ENCODE measurements around the gene FBXL14.

FBXL14 gene

DNA sequence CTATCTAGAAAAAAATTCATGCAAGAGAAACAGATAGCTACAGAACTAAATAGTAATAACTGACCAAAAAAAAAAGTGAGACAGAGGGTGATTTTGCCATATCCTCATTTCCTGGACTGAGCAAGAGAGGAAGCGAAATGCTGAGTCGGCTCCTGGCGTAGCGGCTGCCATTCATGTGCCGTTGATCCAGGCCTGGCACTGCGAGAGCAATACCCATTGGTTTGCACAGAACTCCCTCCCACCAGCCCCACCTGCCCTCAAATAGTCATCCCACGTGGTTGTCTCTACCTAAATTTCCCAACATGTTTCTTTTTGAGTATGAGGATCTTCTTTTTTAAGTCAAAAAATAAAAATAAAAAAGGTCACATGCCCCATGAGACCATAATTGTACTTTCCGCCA is 25.2 kb upstream of the FBXL14 start:
- H3K27ac ChIP-seq = no peak overlapping the region
- no peak for TF ChIP-seq ZFX (IDR thresholded peaks at IDR 0.05; ENCODE audit: borderline replicate concordance)
- TF ChIP-seq, protein P1, sequence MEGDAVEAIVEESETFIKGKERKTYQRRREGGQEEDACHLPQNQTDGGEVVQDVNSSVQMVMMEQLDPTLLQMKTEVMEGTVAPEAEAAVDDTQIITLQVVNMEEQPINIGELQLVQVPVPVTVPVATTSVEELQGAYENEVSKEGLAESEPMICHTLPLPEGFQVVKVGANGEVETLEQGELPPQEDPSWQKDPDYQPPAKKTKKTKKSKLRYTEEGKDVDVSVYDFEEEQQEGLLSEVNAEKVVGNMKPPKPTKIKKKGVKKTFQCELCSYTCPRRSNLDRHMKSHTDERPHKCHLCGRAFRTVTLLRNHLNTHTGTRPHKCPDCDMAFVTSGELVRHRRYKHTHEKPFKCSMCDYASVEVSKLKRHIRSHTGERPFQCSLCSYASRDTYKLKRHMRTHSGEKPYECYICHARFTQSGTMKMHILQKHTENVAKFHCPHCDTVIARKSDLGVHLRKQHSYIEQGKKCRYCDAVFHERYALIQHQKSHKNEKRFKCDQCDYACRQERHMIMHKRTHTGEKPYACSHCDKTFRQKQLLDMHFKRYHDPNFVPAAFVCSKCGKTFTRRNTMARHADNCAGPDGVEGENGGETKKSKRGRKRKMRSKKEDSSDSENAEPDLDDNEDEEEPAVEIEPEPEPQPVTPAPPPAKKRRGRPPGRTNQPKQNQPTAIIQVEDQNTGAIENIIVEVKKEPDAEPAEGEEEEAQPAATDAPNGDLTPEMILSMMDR (IDR thresholded peaks at IDR 0.05) = no peak

DNA sequence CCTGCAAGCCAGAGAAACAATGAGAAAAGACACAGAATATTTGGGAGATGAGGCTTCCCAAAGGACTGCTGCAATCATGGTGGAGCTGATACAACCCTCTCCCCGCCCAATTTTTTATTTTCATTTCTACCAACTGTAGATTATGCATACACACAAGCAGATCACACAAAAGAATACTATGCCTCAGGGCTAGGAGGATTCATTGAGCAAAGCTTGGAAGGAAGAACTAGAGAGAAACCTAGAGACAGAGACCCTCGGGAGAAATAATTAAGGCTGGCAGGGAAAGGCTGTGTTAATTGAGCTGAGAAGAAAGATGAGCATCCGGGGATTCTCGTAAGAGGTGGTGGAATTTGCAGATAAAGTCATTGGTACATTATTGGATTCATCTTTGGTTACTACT is 24.8 kb upstream of the FBXL14 start:
- TF ChIP-seq ZFX (IDR thresholded peaks at IDR 0.05; ENCODE audit: borderline replicate concordance) = no peak
- TF ChIP-seq, protein P1 (IDR thresholded peaks at IDR 0.05) = no peak

DNA sequence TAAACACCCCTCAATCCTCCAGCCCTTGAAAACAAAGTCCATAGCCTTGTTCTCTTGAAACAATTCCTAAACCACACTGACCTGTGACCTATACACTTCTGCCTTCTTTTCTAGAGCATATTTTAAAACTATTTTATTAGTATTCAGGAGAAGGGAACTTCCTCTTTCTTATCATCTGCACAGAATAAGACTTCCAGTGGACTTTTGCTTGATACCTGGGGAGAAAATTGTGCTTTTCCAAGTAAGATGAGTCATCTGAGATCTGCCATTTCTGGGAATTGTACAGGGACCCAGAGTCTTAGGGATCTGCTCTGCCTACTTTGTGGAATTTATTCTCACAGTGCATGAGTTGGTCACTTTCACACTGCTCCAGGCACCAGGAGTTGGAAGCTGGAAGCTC is 24.1 kb upstream of the FBXL14 start:
- TF ChIP-seq, protein P1 (IDR thresholded peaks at IDR 0.05) = no peak
- TF ChIP-seq ZFX (IDR thresholded peaks at IDR 0.05; ENCODE audit: borderline replicate concordance) = no peak
- H3K27ac ChIP-seq = no peak overlapping the region

More for the DNA sequence above, 24.8 kb upstream of the FBXL14 start:
- no peak overlapping the region for H3K27ac ChIP-seq

DNA sequence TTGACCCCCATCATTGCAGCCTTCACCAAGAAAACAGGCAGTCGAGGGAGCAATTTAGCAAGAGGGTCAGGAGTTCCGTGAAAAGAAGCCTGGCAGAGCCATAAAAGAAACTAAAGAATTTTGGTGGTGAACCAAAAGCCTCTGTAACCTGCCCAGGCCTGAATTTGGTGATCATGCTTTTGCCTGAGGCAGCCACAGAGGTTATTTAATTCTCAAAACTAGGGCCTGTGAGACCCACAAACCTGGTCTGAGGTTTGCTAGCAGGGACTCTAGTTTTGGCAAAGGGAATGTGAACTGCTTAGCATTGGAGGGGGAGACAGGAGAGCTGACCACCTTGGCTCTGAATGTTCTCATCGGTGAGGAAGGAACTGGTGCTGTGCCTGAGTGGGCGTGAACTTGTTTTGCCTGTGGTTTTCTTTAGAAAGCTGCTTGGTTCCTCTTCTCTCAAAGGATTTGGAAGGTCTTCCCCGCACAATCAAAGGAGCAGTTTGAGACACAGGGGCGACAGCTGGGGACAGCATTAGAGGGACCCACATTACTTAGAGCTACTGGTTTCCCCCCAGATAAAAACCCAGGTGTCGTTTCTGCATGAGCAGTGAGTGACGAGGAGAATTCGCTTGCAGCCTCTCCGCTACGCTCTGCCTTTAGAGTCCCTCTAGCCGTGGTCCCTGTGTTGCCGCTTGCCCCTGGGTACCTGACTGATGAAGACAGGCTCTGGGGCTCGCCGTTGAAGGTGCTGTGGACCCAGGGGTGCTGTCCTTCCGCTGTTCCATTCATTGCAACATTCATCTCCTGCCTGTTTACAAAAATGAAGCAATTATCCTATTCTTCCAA is 22.1 kb upstream of the FBXL14 start:
- TF ChIP-seq ZFX (IDR thresholded peaks at IDR 0.05; ENCODE audit: borderline replicate concordance) = no peak
- TF ChIP-seq, protein P1 (IDR thresholded peaks at IDR 0.05) = no peak
- H3K27ac ChIP-seq = no peak overlapping the region

DNA sequence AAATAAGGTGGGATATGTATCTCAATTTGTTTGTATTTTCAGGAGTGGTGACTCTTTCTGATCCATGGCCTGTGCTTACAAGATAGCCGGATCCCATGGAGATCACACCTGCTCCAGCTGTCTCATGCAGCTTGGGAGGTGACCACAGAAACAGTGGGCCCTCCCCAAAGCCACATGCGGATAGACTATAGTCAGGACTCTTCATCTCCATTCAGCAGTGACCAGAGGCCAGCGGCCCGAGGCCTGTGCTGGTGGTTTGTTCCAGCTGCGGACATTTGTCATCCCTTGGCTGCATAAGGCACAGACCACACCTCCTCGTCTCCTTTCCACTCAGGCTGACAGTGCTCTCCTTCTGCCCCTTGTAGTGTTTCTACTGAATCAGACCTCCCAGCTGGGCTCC is 20.0 kb upstream of the FBXL14 start:
- TF ChIP-seq ZFX (IDR thresholded peaks at IDR 0.05; ENCODE audit: borderline replicate concordance) = no peak
- TF ChIP-seq, protein P1 (IDR thresholded peaks at IDR 0.05) = no peak

DNA sequence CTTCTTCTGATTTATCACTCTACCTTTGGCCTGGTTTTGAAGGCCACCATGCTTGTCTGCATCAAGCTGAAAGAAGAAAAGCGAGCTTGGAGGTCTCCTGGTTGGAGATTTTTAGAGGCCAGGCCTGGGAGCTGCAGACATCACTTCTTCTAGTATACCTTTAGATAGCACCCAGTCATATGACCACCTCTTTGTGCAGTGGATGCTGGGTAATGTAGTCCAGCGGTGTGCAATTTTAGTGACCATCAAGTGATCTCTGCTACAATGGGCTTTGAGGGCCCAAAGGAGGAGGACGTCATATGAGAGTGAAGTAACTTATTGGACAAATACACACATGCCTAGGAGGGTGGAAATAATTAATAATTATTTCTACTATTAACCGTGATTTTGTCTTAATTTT is 19.5 kb upstream of the FBXL14 start:
- TF ChIP-seq ZFX (IDR thresholded peaks at IDR 0.05; ENCODE audit: borderline replicate concordance) = no peak
- H3K27ac ChIP-seq = no peak overlapping the region

More for the DNA sequence above, 20.0 kb upstream of the FBXL14 start:
- H3K27ac ChIP-seq = no peak overlapping the region

DNA sequence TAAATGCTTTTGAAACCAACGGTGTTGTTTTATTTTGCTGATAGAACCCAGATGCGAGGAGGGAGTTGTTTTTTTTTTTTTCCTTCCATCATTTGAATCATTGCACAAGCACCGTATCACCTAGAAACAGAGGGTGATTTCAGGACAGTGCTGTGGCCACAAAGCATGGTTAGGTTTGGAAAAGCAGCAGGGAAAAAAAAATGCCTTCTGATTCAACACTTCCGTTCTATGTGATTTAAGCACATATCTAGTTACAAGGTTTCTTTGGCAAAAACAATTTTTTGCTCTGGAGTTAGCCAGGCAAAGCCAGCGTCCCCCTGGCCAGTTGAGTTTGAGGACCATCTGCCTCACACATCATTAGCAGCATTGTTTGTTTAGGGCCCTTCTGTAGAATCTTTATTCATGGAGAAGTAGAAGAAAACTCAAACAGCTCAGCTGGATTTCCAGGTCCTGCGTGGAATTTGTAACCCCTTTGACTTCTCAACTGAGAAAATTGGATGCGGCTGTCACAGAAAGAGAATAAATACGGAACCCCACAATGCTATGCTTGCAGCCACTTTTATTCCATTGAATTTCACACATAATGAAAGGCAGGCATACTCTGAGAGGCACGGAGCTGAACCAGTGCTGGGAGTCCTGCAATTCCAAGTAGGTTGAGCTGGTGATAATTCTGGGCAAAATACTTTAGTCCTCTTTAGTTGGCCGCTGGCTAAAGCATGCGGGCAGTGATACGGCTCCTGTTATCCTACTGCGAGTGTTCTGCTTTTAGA is 17.6 kb upstream of the FBXL14 start:
- H3K27ac ChIP-seq = no peak overlapping the region
- TF ChIP-seq, protein P1 (IDR thresholded peaks at IDR 0.05) = no peak
- TF ChIP-seq ZFX (IDR thresholded peaks at IDR 0.05; ENCODE audit: borderline replicate concordance) = no peak

All from 22Rv1 (cell line).